ENCODE measurements around the gene CACNA2D3. TPM values are rescaled to one million over a fixed set of nuclear protein-coding genes. Genes with fewer than 3 reads are reported as not detected.

The CACNA2D3 gene
- total RNA-seq, 1 donor from 2014 or later, result 7.3 TPM

DNA sequence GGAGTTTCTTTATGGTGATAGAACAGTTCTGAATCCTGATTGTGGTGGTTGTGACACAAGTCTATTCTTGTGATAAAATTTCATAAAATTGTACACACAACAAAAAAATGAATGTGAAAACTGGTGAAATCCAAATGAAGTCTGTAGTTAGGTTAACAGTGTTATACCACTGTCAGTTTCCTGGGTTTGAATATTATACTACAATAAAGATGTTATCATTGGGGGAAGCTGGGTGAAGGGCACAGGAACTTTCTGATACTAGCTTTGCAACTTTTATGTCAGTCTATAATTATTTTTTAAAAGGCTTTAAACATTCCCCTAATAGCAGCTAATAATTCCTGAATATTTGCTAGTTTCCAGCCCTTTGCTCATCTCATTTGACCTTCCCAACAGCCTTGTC is 485.7 kb downstream of the CACNA2D3 start:
- H3K36me3 ChIP-seq, result no peaks in the 10 kb centered on the region
- intact Hi-C loops (cut with DNase I), result no loop called here
- no peaks in the 10 kb centered on the region for H3K4me1 ChIP-seq
- TF ChIP-seq, protein P1, sequence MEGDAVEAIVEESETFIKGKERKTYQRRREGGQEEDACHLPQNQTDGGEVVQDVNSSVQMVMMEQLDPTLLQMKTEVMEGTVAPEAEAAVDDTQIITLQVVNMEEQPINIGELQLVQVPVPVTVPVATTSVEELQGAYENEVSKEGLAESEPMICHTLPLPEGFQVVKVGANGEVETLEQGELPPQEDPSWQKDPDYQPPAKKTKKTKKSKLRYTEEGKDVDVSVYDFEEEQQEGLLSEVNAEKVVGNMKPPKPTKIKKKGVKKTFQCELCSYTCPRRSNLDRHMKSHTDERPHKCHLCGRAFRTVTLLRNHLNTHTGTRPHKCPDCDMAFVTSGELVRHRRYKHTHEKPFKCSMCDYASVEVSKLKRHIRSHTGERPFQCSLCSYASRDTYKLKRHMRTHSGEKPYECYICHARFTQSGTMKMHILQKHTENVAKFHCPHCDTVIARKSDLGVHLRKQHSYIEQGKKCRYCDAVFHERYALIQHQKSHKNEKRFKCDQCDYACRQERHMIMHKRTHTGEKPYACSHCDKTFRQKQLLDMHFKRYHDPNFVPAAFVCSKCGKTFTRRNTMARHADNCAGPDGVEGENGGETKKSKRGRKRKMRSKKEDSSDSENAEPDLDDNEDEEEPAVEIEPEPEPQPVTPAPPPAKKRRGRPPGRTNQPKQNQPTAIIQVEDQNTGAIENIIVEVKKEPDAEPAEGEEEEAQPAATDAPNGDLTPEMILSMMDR (IDR thresholded peaks at IDR 0.05), result no peak
- no peaks in the 10 kb centered on the region for H3K27me3 ChIP-seq
- DNase-seq (no peak), ATAC-seq (no peak)
- no peak overlapping the region for H3K4me3 ChIP-seq
- H3K27ac ChIP-seq, result no peak overlapping the region
- H3K9me3 ChIP-seq, result no peaks in the 10 kb centered on the region

DNA sequence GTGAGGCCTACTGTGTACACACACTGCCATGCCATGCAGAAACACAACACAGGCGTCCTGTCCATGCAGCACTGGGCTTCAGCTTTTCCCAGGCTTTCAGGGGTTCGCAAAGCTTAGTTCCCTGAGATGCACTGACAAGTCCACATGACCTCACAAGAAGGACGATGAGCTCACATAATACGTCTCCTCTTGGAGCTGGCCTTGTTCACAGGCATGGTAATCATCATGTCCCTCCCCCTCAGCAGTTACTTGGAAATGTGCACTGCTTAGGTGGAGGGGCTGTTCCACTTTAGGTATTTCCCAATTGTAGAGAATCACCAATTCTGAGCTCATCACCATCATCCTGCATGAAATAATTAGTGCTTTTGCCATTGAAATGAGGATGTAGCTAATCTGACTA is 496.7 kb downstream of the CACNA2D3 start:
- Histone ChIP-seq H3K27me3 (no peaks in the 10 kb centered on the region), H3K27ac (no peak overlapping the region), H3K9me3 (no peaks in the 10 kb centered on the region), H3K4me3 (no peak overlapping the region), H3K36me3 (no peaks in the 10 kb centered on the region), H3K4me1 (no peaks in the 10 kb centered on the region)
- ATAC-seq, result no peak
- no peak for DNase-seq
- intact Hi-C loops (cut with DNase I), result no loop called here
- TF ChIP-seq, protein P1 (IDR thresholded peaks at IDR 0.05), result no peak

DNA sequence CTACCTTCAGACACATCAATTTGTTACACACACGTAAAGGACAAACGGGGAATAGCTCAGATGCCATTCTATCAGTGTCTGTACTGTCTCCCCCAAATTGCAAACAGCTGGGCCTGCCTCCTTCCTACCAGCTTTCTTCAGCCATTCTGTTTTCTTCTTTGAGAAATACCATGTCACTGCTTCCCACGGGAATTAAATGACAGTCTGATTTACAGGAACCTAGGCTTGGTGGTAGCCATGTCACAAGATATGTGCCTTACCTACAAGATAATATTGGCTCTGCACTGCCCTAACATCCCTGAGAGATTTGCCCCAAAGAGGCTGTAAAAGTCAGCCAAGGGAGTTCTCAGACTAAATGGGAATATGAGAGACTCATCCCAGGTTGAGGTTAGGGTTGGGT is 497.2 kb downstream of the CACNA2D3 start:
- ATAC-seq (no peak), DNase-seq (no peak)
- Histone ChIP-seq H3K4me1 (no peaks in the 10 kb centered on the region), H3K36me3 (no peaks in the 10 kb centered on the region), H3K27me3 (no peaks in the 10 kb centered on the region), H3K27ac (no peak overlapping the region), H3K9me3 (no peaks in the 10 kb centered on the region), H3K4me3 (no peak overlapping the region)
- TF ChIP-seq, protein P1 (IDR thresholded peaks at IDR 0.05), result no peak
- intact Hi-C loops (cut with DNase I), result no loop called here

DNA sequence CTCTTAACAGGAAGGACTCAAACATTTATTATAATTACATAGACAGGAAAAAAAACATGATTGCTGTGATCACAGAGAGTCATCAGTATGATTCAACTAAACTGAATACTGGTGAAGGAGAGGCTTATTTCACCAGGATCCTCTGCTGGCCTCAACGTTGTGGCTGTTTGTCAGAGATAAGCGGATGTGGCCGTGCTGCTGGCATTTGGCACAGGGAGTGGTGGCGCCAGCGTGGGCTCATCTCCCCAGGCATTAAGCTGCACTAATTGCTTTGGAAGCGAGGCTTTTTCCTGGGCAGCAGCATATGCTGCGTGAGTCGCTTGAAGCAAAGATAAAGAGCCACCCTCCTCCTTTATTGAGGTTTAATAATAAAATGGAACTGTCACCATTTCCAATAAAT is 498.8 kb downstream of the CACNA2D3 start:
- Histone ChIP-seq H3K27me3 (no peaks in the 10 kb centered on the region), H3K36me3 (no peaks in the 10 kb centered on the region), H3K27ac (no peak overlapping the region), H3K4me3 (no peak overlapping the region), H3K9me3 (no peaks in the 10 kb centered on the region), H3K4me1 (no peaks in the 10 kb centered on the region)
- ATAC-seq (no peak), DNase-seq (no peak)
- intact Hi-C loops (cut with DNase I), result no loop called here
- TF ChIP-seq, protein P1 (IDR thresholded peaks at IDR 0.05), result no peak

- DNase-seq (no peak), ATAC-seq (no peak)
- no peaks in the 10 kb centered on the region for H3K36me3 ChIP-seq
- no peak overlapping the region for H3K4me3 ChIP-seq
- no peaks in the 10 kb centered on the region for H3K27me3 ChIP-seq
- intact Hi-C loops (cut with DNase I), result no loop called here
- H3K4me1 ChIP-seq, result no peaks in the 10 kb centered on the region
- H3K27ac ChIP-seq, result no peak overlapping the region
- H3K9me3 ChIP-seq, result no peaks in the 10 kb centered on the region
- TF ChIP-seq, protein P1 (IDR thresholded peaks at IDR 0.05), result no peak
Observed at GRCh38 chr3:54622678-54623077, 500.3 kb downstream of the CACNA2D3 start.

All from upper lobe of right lung (tissue), 1 donor.